Glomerular endothelial cell (primary cell): ENCODE results near the gene MYADM. TPM values are rescaled to one million over a fixed set of nuclear protein-coding genes. Genes with fewer than 3 reads are reported as not detected.
"Not testable (repeated sequence)": the region's sequence is repeated elsewhere in the genome, so short reads cannot be mapped to it uniquely, and the experiment has no call there.

Source experiments
- DNase-seq: peaks from one replicate; pipeline ENCODE4 v3.0.0-alpha.2; 2011; ENCODE audit warnings: low read depth, low spot score; ENCODE audit errors: extremely low read depth
- total RNA-seq: library from RNA; depleted of rRNA; stranded (reverse); fragments of >200 nt; gene quantifications from 2 replicates; pipeline ENCODE4 v1.2.3, GENCODE V29; 2015

The MYADM gene
- 134 and 174 TPM in 2 replicates for total RNA-seq

- peak; percentile 87 for DNase-seq
These were observed at the start of gene MYADM for GRCh38 chr19:53867225-53868090. Gene MYADM, plus strand, starts transcription at chr19:53867883. Its CDS starts 5,647 bp downstream, at chr19:53873530.

- DNase-seq = no peak
These were observed 48.9 kb upstream of the MYADM start for GRCh38 chr19:53818756-53819155.

DNA sequence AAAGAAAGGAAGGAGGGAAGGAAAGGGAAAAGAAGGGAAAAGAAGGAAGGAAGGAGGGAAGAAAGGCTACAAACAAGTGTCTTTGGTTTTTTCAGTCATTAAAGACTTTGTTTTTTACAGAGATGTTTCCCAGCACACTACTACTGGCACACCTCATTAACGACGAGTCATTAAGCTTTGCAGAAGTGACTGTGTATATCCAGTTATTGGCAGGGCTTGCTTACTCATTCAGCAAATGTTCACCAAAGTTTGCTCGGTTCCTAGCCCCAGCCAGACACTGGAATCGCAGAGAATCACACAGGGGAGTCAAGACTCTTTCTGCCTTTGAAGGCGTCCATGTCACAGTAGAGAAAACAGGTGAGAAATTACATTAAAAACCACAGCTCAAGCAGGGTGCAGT lies 47.8 kb upstream of the MYADM start:
- no peak for DNase-seq

- no peak for DNase-seq
These were observed 44.1 kb upstream of the MYADM start for GRCh38 chr19:53823380-53824120.

GRCh38 chr19:53824134-53824611 lies 43.5 kb upstream of the MYADM start, which contains the start of gene NLRP12:
Gene NLRP12, minus strand, starts transcription at chr19:53824314. Its CDS starts 140 bp downstream, at chr19:53824174.
- DNase-seq = no peak

GRCh38 chr19:53826876-53827275 lies 40.8 kb upstream of the MYADM start:
- DNase-seq = no peak

GRCh38 chr19:53828531-53828930 lies 39.2 kb upstream of the MYADM start:
- DNase-seq = no peak

GRCh38 chr19:53832861-53833260 lies 34.8 kb upstream of the MYADM start:
- not testable (repeated sequence) for DNase-seq

DNA sequence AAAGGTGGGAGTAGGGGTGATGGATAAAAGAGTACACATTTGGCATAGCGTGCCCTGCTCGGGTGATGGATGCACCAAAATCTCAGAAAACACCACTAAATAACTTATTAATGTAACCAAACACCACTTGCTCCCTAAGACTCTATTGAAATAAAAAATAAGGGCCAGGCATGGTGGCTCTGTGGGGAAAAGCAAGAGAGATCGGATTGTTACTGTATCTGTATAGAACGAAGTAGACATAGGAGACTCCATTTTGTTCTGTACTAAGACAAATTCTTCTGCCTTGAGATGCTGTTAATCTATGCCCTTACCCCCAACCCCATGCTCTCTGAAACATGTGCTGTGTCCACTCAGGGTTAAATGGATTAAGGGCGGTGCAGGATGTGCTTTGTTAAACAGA lies 29.2 kb upstream of the MYADM start:
- not testable (repeated sequence) for DNase-seq

DNA sequence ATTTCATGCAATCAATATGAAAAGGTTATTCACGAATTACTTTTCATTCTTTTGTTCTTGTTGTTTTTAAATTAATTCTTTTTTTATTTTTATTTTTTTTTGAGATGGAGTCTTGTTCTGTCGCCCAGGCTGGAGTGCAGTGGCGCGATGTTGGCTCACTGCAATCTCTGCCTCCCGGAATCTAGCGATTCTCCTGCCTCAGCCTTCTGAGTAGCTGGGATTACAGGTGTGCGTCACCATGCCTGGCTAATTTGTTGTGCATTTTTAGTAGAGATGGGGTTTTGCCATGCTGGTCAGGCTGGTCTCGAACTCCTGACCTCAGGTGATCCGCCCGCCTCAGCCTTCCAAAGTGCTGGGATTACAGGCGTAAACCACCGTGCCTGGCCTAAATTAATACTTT lies 27.4 kb upstream of the MYADM start:
- DNase-seq = not testable (repeated sequence)

DNA sequence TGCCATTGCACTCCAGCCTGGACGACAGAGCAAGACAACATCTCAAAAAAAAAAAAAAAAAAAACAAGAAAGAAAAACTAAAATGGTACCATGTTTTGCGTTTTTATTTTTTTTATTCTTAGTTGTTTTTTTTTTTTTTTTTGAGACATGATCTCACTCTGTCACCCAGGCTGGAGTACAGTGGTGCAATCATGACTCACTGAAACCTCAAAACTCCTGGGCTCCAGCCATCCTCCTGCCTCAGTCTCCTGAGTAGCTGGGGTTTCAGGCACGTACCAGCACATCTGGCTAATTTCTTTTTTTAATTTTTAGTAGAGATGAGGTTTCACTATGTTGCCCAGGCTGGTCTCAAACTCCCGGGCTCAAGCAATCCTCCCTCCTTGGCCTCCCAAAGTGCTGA lies 26.8 kb upstream of the MYADM start:
- not testable (repeated sequence) for DNase-seq

- no peak for DNase-seq
These were observed 22.8 kb upstream of the MYADM start for GRCh38 chr19:53844849-53845246.

GRCh38 chr19:53847555-53847954 lies 20.1 kb upstream of the MYADM start:
- DNase-seq = no peak

GRCh38 chr19:53849237-53849676 lies 18.4 kb upstream of the MYADM start:
- peak; percentile 82 for DNase-seq

GRCh38 chr19:53853707-53854106 lies 14.0 kb upstream of the MYADM start:
- DNase-seq = no peak

DNA sequence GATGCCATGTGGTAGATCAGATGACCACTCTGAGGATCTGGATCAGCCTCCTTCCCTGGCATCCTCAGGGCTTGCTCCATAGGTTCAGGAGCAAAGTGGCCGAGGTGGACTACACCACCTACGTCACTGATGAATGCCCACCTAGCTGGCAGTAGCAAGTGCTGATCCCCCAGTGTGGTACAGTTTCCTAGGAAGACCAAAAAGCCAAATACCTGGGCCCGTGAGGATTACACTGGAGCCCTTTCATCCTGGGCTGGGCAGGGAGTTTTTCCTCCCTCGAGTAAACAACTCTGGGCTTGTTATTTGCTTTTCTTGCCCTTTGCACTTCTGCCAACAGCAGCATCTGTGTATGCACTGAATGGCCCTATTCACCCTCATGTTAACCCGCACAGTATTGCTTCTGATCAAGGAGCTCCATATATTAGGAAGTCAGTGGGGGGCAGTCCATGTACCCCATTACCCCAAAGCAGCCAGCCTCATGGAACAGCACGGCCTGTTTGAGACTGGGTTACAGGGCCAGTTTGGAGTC lies 3.3 kb upstream of the MYADM start:
- no peak for DNase-seq

GRCh38 chr19:53865523-53865917 lies 2.2 kb upstream of the MYADM start:
- DNase-seq = no peak

DNA sequence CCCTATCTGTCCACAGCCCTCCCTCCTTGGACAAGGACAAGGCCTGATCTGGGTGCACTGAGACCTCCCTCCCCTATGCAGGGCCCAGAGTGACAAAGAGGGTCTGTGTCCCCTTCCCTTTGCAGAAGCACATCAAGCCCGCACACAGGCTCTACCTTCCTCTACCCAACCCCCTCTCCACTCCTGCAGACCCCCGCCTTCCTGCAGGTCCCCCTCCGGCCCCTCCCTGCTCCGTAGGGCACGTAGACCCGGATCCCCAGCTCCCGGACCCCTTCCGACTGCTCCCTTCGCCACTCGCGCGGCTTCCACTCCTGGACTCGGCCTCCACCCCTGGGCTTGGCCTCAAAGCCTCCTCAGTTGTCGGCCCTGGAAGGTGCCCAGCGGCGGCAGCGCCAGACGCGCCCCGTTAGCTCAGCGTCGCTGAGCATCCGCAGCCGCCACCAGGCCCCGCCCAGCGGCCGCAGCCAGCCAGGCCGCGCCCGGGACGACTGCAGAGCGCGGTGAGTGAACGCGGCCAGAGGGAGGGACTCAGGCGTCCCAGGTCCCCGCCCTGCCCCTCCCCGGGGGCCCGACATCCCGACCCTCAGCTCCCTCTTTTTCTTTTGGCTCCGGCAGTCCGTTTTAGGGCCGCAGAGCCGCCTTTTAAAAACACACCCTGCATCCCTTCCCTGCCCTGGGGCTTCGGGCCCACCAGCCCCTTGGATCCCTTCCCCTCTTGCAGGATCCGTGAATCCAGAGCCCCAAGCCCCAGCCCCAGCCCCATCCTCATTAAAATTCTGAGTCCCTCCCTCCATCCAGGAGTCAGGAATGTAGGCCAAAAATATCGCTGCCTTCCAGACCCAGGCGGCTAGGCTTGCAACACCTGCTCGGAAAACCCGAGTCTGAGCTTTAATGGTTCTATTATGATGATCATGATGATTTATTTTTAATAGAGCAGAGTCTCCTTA lies 1.5 kb upstream of the MYADM start:
- no peak for DNase-seq

- DNase-seq = no peak
These were observed 838 bp upstream of the MYADM start for GRCh38 chr19:53866865-53867224.
